ENCODE measurements around the gene KRTAP4-3. TPM values are rescaled to one million over a fixed set of nuclear protein-coding genes. Genes with fewer than 3 reads are reported as not detected.
"Not testable (repeated sequence)": the region's sequence is repeated elsewhere in the genome, so short reads cannot be mapped to it uniquely, and the experiment has no call there.

Gene KRTAP4-3
- total RNA-seq, 1 donor from 2014 or later, result not detected

DNA sequence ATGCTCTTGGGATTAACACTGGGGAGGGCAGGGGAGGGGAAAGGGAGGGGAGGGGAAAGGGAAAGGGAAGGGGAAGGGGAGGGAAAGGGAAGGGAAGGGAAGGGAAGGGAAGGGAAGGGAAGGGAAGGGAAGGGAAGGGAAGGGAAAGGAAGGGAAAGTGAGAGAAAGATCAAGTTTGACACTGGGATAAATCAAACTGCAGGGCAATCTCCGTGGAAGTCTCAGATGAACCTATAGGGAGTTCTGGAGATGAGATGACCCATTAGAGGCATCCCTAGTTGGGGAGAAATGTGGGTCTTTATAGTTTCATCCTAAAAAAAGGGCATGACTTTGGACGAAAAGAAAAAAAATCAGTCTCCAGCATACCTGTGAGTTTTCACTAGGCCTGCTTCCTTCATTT is 46.3 kb downstream of the KRTAP4-3 start:
- Histone ChIP-seq H3K9me3 (no peaks in the 10 kb centered on the region), H3K4me3 (no peak overlapping the region), H3K27me3 (no peaks in the 10 kb centered on the region), H3K36me3 (no peaks in the 10 kb centered on the region), H3K27ac (no peak overlapping the region), H3K4me1 (no peaks in the 10 kb centered on the region)
- no peak for TF ChIP-seq POLR2A (IDR thresholded peaks at IDR 0.05)
- no peak for TF ChIP-seq CTCF (IDR thresholded peaks at IDR 0.05)
- TF ChIP-seq POLR2AphosphoS5 (IDR thresholded peaks at IDR 0.05; ENCODE audit: insufficient read depth in 1 of 2, low read depth in 1 of 2), result no peak
- no peak for DNase-seq (ENCODE audit: extremely low spot score in 2 of 2)
- intact Hi-C loops (cut with DNase I), result no loop called here

DNA sequence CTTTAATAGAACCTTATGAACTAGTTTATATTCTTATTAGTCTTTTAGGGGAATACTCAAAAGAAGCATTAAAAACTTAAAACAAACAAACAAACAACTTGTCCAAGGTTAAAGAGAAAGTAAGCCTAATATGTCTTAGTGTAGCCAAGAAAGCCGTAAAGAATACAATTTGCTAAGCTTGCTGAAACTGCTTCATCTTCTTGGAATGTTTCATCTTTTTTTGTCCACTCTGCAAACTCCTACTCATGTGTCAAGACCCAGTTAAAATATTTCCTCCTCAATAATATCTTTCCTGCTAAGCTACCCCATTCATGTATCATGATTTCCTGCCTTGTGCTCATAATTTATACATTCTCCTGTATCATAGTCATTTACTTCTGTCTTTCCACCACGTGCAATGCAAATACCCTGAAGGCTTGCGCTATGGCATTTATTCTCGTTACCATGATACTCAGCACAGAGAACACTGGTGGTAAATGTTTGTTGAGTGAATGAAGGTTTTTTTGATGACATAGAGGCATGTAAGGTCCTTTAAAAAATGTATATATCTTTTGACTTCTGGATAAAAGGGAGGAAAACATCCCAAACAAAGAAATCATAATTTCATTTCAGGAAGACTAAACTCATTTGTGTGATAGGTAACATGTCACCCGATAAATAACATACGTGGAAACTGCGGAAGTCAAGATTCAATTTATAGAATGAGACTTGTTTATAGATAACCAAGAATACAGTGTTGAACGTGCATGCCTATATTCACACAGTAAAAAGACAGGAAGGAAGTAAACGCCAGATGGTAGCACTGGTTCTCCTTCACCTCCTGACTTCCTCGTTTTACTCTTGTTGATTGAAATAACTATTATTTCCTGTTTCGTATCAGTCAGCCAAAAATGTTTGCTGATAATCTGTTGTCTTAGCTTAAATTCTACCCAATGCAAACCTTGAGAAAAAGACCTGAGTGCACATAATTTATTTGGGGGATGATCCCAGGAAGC is 48.0 kb downstream of the KRTAP4-3 start:
- intact Hi-C loops (cut with DNase I); H3K9me3 ChIP-seq; H3K4me3 ChIP-seq; DNase-seq (ENCODE audit: extremely low spot score in 2 of 2); H3K36me3 ChIP-seq; H3K4me1 ChIP-seq; H3K27me3 ChIP-seq; H3K27ac ChIP-seq: not testable (repeated sequence)

GRCh38 chr17:41118721-41119120 is 49.3 kb downstream of the KRTAP4-3 start:
- no peak overlapping the region for H3K27ac ChIP-seq
- no peaks in the 10 kb centered on the region for H3K4me1 ChIP-seq
- intact Hi-C loops (cut with DNase I), result no loop called here
- H3K27me3 ChIP-seq, result no peaks in the 10 kb centered on the region
- H3K4me3 ChIP-seq, result no peak overlapping the region
- no peaks in the 10 kb centered on the region for H3K9me3 ChIP-seq
- TF ChIP-seq CTCF (IDR thresholded peaks at IDR 0.05), result no peak
- TF ChIP-seq POLR2AphosphoS5 (IDR thresholded peaks at IDR 0.05; ENCODE audit: insufficient read depth in 1 of 2, low read depth in 1 of 2), result no peak
- no peak for TF ChIP-seq POLR2A (IDR thresholded peaks at IDR 0.05)
- DNase-seq (ENCODE audit: extremely low spot score in 2 of 2), result no peak
- no peaks in the 10 kb centered on the region for H3K36me3 ChIP-seq

GRCh38 chr17:41117846-41118386 is 50.1 kb downstream of the KRTAP4-3 start, which contains the start of gene KRTAP4-11:
Gene KRTAP4-11, minus strand, starts transcription at chr17:41118373. Its CDS starts 58 bp downstream, at chr17:41118315.
- not testable (repeated sequence) for H3K9me3 ChIP-seq

More at GRCh38 chr17:41117846-41118386, 50.1 kb downstream of the KRTAP4-3 start, which contains the start of gene KRTAP4-11:
- DNase-seq (ENCODE audit: extremely low spot score in 2 of 2); H3K27ac ChIP-seq; intact Hi-C loops (cut with DNase I); H3K4me3 ChIP-seq; H3K27me3 ChIP-seq; H3K4me1 ChIP-seq; H3K36me3 ChIP-seq: not testable (repeated sequence)

Small RNA genes lying within 50 kb of the gene (small RNA-seq; reads per million reads assigned to genes)
- gene KRTAP4-17P, result not detected

Other genes starting within 250 kb of the KRTAP4-3 start
- gene KRT23, start 230.6 kb downstream of the KRTAP4-3 start, total RNA-seq, result 0.98 TPM
- not detected for gene KRT39, start 201.3 kb downstream of the KRTAP4-3 start, total RNA-seq
- gene KRT40, start 183.9 kb downstream of the KRTAP4-3 start, total RNA-seq, result not detected
- gene KRTAP3-3, start 174.1 kb downstream of the KRTAP4-3 start, total RNA-seq, result not detected
- gene KRTAP3-2, start 168.3 kb downstream of the KRTAP4-3 start, total RNA-seq, result not detected
- not detected for gene KRTAP3-1, start 159.1 kb downstream of the KRTAP4-3 start, total RNA-seq
- not detected for gene KRTAP1-5, start 141.0 kb downstream of the KRTAP4-3 start, total RNA-seq
- gene KRTAP1-4, start 138.0 kb downstream of the KRTAP4-3 start, total RNA-seq, result not detected
- gene KRTAP1-3, start 133.3 kb downstream of the KRTAP4-3 start, total RNA-seq, result not detected
- not detected for gene KRTAP1-1, start 126.8 kb downstream of the KRTAP4-3 start, total RNA-seq
- gene KRTAP2-1, start 120.9 kb downstream of the KRTAP4-3 start, total RNA-seq, result not detected
- gene KRTAP2-2, start 113.0 kb downstream of the KRTAP4-3 start, total RNA-seq, result not detected
- gene KRTAP2-3, start 108.1 kb downstream of the KRTAP4-3 start, total RNA-seq, result not detected
- gene KRTAP2-4, start 102.3 kb downstream of the KRTAP4-3 start, total RNA-seq, result not detected
- not detected for gene KRTAP4-7, start 84.1 kb downstream of the KRTAP4-3 start, total RNA-seq
- not detected for gene KRTAP4-8, start 70.1 kb downstream of the KRTAP4-3 start, total RNA-seq
- gene KRTAP4-16, start 66.0 kb downstream of the KRTAP4-3 start, total RNA-seq, result not detected
- not detected for gene KRTAP4-9, start 62.8 kb downstream of the KRTAP4-3 start, total RNA-seq
- not detected for gene KRTAP4-11, start 49.8 kb downstream of the KRTAP4-3 start, total RNA-seq
- gene KRTAP4-12, start 44.0 kb downstream of the KRTAP4-3 start, total RNA-seq, result not detected
- not detected for gene KRTAP4-6, start 27.7 kb downstream of the KRTAP4-3 start, total RNA-seq
- not detected for gene KRTAP4-5, start 18.4 kb downstream of the KRTAP4-3 start, total RNA-seq
- gene KRTAP4-4, start 7.5 kb downstream of the KRTAP4-3 start, total RNA-seq, result not detected
- gene KRTAP4-2, start 10.0 kb upstream of the KRTAP4-3 start, total RNA-seq, result not detected
- not detected for gene KRTAP4-1, start 16.7 kb upstream of the KRTAP4-3 start, total RNA-seq
- gene KRTAP9-1, start 21.7 kb upstream of the KRTAP4-3 start, total RNA-seq, result not detected
- not detected for gene KRTAP9-2, start 58.4 kb upstream of the KRTAP4-3 start, total RNA-seq
- not detected for gene KRTAP9-3, start 64.2 kb upstream of the KRTAP4-3 start, total RNA-seq
- gene KRTAP9-8, start 69.8 kb upstream of the KRTAP4-3 start, total RNA-seq, result not detected
- gene KRTAP9-4, start 81.5 kb upstream of the KRTAP4-3 start, total RNA-seq, result not detected
- gene KRTAP9-9, start 87.2 kb upstream of the KRTAP4-3 start, total RNA-seq, result not detected
- gene KRTAP9-6, start 97.2 kb upstream of the KRTAP4-3 start, total RNA-seq, result not detected
- gene KRTAP9-7, start 107.5 kb upstream of the KRTAP4-3 start, total RNA-seq, result not detected
- gene KRTAP29-1, start 134.6 kb upstream of the KRTAP4-3 start, total RNA-seq, result not detected
- not detected for gene KRTAP16-1, start 141.1 kb upstream of the KRTAP4-3 start, total RNA-seq
- gene KRTAP17-1, start 147.5 kb upstream of the KRTAP4-3 start, total RNA-seq, result not detected
- 1.5 TPM for gene KRT33A, start 182.6 kb upstream of the KRTAP4-3 start, total RNA-seq
- gene KRT33B, start 201.6 kb upstream of the KRTAP4-3 start, total RNA-seq, result not detected
- gene KRT34, start 214.1 kb upstream of the KRTAP4-3 start, total RNA-seq, result 0.74 TPM
- not detected for gene KRT31, start 229.4 kb upstream of the KRTAP4-3 start, total RNA-seq

Measured in vagina (tissue), 2 donors.